Stimulated activated CD4-positive, alpha-beta T cell treated with anti-CD3 and anti-CD28 coated beads, Interleukin-15, amount 100 ng/mL, for 24 hours (primary cell): ENCODE results near the gene TBC1D1.
"Not testable (repeated sequence)": the region's sequence is repeated elsewhere in the genome, so short reads cannot be mapped to it uniquely, and the experiment has no call there.

Experiments
- DNase-seq: peaks from one replicate; pipeline ENCODE4 v3.0.0-alpha.2; 2020

Gene TBC1D1

DNA sequence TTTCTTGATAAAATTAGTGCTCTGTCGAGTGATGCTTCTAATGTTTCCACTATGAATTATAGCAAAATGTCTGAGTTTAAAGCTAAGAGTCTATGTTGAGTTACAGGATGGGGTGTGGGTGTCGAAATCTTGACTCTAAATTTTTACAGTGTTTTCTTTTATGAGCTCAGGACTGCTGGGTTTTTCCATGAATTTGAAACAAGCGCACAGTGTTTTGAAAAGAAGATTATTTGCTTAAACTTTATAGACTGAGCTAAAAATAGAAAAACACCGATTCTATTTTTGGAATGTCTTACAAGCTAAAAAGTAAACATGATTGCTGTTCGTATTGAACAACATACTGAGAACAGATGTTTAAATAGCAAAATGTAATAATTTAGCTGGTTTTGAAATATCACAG is 76.9 kb downstream of the TBC1D1 start:
- no peak for DNase-seq

DNA sequence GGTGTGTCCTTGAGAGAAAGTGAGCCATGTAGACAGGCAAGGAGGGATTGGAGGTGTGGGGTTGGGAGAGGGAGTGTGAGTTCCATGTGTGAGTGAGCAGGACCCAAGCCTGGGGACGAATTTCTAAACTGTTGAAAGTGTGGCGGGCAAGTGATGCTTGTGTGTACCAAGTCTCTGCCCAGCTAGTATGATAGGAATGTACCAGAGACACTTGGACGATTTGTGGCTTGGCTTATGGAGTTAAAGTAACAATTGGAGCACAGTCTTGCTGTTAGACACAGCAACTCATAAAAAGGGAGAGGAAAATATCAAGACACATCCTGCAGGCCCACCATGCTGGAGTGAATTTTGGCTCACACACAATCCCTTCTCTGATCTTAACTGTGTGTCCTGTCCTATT is 77.9 kb downstream of the TBC1D1 start:
- DNase-seq = no peak

DNA sequence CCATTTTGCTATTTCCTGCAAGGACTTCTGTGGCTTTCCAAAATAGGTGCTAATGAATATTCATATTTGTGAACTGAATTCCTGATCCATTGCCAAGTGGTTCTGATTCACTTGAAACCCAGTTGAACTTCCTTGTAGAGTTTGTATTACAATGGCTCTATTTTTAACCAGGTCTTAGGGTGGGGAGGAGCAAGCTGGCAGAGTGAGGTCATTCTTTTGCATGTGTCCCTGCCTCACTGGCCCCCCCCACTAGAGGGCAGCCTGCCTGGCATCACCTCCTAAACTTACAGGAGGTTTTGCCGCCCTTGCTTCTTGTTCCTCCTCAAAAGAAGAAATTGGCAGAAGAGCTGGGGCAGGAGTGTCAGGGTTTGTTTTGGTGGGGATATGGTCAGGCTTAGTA is 79.8 kb downstream of the TBC1D1 start:
- DNase-seq = peak; percentile 76

DNA sequence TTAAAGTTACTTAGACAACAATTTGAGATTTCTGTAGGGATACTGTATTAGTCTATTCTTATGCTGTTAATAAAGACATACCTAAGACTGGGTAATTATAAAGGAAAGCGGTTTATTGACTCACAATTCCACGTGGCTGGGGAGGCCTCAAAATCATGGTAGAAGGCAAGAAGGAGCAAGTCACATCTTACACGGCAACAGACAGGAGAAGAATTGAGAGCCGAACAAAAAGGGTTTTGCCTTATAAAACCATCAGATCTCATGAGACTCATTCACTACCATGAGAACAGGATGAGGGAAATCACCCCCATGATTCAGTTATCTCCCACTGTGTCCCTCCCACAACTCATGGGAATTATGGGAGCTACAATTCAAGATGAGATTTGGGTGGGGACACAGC is 80.3 kb downstream of the TBC1D1 start:
- DNase-seq = no peak

DNA sequence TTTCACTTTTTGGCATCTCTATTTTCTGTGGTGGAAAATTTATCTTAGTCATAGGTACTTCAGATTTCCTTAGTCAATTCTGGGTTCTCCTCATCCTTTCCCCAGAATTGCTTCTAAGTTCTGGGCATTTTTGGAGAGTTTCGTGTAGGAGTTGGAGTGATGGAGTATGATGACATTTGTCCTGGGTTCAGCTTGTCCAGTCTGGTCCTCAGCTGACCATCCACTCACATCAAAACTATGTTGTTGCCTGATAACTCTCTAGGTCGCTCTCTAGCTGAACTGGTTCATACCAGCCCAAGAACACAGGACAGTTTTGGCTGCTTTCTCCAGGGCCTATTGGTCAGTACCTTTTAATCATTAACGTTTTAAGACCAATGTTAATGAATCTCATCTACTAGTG is 82.6 kb downstream of the TBC1D1 start:
- no peak for DNase-seq

DNA sequence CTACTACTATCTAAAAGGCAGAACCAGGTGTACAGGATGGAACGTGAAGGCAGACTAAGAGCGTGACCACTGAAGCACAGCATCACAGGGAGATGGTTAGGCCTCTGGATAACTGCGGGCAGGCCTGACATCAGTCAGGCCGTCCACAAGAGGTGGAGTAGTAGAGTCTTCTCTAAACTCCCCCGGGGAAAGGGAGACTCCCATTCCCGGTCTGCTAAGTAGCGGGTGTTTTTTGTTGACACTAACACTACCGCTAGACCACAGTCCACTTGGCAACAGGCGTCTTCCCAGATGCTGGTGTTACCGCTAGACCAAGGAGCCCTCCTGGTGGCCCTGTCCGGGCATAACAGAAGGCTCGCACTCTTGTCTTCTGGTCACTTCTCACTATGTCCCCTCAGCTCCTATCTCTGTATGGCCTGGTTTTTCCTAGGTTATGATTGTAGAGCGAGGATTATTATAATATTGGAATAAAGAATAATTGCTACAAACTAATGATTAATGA is 84.5 kb downstream of the TBC1D1 start:
- not testable (repeated sequence) for DNase-seq

DNA sequence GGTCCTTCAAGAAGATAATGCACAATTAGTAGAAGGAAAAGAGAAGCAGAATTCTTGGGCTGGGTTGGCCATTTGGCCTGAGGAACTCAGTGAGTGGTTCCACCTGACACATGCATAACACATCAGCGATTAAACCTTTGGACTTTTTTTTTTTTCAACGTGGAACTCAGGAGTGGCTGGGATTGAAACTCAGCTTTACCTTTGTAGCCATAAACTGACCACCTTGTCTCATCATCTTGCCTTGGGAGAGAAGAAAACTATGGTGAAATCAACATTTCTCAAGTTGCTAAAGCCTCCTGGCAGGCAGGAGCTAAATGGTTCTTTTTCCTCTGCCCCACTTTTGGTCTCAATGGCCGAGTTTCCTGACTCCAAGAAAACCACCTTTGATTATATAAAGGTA is 85.6 kb downstream of the TBC1D1 start:
- DNase-seq = no peak

DNA sequence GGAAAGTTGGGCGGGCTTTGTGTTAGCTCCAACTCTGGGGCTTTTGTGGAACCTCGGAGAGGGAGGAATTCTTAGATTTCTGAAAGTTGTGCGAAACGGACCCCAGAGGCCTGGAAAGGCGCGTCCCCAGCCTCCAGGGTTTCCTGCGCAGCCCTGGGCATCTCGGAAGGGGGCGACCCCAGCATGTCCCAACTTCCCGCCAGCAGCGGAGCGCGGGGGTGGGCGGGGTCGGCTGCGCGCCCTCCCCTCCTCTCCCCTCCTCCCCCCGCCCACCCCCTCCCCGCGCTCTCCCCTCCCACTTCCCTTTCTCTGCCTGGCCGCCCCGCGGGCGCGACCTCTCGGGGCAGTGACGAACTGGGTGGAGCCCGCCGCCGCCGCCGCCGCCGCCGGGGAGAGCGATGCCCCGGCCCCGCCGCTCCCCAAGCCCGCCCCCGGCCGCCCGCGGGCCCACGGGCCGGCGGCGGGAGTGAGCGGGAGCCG is 86.1 kb downstream of the TBC1D1 start:
- DNase-seq = peak; percentile 87

DNA sequence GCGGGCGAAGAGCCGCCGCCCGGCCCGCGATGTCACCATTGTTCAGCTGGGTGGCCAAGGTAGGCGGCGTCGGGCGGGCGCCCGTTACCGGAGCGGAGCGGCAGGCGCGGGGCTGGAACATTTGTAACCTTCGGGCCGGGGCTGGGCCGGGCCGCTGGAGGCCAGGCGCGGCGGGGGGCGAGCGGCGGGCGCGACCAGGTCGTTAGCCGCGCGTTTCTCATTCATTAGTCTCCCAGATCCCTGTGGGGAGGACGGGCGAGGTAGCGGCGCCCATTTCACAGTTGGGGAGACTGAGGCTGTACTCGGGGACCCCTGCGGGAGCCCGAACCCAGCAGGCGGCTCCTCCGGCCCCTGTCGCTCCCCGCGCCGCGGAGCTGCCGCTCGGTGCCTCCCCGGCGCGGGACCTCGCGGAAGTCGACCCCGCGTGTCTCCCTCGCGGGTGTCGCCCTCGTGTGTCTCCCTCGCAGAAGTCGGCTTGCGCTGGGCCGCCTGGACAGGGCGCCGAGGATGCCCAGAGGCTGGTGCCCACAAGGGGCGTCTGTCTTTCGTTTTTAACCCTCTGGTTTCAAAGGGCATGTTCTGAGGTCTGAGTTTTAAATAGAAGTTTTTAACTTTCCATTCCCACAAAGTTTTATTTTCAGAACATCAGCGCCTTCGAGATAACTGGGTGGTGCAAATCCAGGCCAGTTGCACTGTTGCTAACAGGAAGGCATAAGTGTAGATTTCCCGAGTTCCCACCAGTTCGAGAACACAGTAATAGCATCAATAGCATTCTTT is 86.8 kb downstream of the TBC1D1 start:
- peak; percentile 76 for DNase-seq

DNA sequence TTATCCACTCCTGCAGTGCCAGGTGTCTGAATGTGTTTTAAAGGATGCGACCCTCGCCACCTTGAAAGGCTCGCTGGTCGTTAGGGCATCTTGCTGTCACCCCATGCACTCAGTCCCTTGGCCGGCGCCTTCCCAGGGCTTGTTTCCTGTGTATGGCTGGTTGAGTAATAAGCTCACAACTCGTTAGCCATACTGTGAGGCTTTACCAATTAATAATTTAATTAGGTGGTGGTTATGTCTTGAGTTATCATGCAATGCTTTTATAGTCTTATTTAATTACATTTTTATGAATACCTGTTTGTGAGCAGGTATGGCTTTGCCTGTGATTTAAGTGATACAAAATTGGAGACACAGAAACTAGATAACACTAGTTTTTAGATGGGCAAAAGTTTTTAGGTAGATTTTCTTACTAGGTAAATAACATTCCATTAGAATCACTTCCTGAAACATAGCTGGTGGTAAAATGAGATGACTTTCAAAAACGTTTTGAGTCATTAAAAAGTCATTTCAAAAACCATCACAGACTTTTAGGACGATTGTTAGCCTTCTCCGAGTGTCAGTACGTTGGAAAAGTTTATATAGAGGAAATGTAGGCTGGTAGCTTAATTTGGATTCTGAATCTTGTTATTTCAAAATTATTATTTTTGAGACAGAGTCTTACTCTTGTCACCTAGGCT is 87.5 kb downstream of the TBC1D1 start:
- DNase-seq = peak; percentile 57

DNA sequence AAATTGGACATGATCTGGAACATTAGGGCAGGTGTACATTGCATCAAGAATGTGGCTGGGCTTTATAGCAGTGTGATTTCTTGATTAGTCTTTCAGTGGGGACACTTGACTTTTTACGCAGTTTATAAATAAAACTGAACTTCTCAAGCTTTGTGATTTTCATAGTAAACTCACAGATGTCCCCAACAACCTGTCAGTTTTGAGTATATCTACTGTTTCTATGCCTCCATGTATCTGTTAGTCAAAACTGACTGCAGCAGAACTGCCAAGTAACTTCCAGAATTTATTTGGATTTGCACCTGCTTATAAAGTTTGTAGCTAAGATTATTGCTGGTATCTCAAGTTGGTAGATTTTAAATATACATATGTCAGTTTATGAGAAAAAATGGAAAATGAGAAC is 89.4 kb downstream of the TBC1D1 start:
- no peak for DNase-seq

DNA sequence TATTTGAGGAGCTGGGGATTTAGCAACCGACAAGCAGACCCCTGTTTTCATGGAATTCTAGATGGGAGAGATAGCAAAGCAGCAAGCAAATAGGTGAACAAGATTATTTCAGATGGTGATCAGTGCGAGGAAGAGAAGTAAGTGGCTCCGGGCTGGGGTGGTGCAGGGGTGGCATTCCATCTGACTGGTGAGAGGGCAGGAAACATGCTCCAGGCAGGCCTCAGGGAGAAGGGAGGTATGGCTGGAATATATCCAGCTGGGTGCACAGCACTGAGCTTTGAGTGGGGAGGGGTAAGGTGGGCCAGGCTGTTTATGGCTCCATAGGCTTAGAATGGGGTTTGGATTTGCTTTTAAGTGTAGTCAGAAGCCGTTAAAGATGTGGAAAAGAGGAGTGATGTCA is 90.5 kb downstream of the TBC1D1 start:
- DNase-seq = no peak

DNA sequence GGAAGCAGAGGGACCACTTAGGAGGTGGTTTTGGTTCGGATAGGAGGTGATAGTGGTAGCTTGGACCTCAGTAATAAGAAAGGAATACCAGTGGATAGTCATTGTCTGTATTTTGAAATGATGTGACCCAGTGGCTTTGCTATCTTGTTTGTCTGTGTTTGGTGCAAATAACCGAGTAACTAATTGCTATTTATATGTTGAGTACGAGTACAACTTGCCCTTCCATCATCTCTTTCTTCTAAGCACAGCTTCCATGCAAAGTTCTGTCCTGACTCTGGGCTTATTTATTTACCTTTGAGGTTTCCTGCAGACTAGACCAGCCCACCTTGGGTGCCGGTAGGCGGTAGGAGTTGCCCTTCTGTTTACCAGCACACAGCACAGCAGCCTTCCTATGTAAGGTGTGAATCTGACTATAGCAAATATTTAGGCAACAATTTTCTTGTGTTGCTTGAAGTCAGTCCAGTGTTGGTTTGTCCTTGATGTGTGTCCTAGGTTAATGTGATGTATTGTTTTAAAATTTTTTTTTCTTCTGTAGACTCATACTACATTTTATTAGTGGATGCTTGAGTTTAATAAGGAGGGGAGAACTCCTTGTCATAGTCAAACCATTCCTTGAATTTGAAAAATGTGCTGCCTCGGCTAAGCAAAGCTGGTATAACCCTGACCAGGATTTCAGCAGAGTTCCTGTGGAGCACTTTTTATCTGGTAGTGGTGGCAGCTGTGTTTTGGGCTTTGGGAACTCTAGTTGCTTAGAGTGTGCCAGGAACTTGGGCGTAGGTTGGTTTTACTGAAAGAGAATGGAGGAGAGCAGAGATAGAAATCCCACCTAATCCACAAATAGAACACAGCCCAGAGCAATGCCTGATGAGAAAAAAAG is 91.2 kb downstream of the TBC1D1 start:
- DNase-seq = no peak

DNA sequence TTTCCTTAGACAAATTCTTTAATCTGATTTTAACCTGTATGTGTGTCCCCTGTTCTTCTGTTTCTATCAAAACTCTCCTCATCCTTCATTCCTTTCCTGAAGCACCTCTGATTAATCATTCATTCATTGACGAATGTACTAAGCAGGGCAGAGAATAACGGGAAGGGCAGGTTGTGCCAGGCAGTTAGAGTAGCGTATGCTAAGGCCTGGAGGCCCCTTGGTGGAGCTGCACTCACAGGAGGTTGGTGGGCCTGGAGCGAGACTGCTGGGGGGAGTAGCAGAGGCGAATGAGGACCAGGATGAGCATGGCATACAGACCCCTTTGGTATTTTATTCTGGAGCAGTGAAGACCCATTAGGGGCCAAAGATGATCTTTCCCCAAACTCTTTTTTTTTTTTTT is 91.9 kb downstream of the TBC1D1 start:
- no peak for DNase-seq

DNA sequence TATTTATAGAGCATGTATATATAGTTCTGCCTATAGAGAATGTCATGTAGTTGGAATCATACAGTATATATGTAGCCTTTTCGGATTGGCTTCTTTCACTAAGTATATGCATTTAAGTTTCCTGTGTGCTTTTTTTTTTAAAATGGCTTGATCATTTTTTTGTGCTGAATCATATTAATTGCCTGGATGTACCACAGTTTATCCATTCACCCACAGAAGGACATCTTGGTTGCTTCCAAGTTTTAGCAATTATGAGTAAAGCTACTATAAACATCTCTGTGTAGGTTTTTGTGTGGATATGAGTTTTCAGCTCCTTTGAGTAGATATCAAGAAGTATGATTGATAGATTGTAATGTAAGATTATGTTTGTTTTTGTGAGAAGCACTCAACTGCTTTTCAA is 93.1 kb downstream of the TBC1D1 start:
- no peak for DNase-seq

DNA sequence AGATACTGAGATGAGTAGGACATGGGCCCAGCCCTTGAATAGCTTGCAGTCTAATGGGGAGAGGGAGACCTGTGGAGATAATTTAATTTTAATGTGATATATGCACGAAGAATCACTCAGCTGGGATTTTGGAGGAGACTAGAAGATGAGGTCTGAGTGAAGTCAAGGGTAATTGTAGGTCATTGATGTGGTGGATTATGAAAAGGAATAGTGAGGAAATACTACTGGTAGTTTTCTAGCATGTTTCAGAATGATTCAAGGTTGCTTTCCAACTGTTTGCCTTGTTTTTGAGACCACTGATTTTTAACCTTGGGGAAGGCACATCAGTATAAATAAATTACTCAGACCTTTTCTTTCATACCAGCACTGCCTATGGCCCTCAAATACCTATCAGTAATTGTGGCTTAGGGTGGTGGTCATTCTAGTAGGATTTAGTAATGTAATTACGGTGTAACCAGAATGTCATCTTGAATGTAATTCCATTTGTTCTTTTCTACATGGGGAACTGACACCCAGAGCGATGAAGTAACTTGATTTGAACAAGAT is 94.9 kb downstream of the TBC1D1 start:
- DNase-seq = no peak

DNA sequence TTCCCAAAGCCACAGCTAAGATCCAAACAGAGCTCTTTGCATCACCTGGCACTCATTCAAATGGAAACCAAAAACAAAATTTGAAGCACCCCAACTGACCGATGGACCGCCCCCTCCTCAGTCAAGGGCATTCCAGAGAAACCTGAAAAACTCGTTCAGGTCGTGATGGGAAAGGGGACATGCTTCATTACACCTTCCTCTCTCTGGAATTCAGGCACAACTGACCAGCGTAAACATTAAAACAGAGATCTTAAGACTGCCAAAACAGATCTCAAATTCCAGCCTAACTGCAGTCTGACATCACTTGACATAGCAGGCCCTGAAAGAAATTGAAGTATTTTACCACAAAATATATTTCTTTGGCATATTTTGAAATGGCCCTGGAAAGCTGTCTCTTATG is 97.8 kb downstream of the TBC1D1 start:
- DNase-seq = no peak

DNA sequence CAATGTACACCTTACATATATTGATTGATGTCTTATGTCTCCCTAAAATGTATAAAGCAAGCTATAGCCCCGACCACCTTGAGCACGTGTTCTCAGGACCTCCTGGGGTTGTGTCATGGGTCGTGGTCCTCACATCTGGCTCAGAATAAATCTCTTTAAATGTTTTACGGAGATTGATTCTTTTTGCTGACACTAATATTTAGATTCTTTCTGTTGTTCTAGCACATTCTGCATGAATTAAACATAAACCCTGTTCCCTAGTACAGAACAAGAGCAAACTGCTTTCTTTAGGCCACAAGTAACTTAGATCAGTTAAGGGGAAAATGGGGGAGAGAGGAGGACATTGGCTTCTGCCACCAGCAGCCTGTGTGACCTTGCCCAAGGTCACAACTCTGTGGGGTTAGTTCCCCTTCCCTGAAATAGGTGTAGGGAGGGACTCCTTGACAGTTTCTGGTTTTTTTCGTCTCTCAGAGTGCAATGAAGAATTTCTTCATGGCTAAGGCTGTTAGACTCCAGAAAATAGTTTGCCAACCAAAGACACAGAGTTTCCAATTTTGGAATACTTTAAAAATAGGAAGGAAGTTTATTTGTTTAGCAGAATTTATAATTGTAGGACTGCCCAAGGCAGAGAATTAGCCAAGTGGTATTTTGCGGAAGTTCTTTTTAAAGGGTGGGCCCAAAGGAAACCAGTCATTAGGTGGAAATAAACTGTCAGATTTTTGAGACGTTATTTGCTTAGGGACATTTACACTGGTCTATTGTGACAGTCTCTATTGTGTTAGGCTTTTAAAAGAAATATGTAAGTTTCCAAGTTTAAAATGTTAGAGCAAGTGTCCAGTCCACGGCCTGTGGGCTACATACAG is 98.7 kb downstream of the TBC1D1 start:
- no peak for DNase-seq

DNA sequence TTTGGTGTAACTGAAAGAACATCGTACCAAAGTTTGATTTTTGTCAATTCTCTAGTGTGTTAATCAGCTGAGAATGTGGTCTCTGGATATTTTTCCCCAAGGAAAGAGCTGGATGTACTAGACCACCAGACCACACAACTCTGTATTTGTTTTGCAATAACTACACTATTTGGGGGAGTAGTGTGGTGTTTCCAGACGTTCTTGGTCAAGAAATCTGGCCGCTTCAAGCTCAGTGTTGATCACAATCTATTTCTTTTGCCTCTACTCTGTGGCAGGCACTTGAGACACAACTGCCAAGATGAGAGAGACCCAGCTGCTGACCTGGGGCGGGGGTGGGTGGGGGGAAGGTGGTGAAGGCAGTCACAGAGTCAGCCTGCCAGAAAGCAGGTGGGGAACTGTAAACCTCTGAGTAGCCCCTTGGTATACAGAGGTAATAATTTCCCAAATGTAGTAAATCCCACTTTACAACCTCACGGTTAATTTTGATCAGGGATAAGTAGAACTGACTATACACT is 99.9 kb downstream of the TBC1D1 start:
- no peak for DNase-seq

DNA sequence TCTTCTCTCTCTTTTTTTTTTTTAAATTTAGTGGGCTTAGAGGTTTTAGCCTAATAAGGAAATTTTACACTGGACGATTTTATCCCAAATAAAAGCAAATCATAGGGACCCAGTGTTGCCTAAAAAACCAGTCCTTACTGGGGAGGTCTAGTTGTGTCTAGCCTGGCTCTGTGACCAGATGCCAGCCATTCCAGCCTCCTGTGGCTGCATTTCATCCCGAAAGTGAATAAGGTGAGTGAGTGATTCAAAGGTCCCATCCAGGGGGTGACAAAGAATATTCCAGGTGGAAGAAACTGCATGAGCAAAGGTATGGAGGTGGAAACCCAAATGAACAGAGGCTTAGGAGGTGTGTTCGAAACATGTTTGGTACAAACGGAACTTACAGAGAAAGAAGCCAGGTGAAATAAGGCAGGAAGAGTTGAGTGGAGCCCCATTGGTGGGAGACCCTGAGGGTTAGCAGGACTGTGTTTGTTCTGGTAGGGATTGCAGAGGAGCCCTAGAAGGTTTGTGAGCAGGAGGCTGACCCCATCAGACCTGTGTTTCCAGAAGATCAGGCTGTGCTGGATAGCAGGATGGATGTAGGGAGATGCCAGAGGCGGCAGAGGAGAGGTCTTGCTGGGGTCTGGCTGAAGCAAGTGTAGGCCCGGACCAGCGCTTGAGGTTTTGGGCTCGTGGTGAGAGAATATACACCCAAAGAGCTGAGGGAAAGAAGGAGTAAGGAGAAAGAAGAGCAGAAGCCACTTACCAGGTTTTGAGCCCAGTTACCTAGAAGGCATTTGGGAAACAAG is 100.9 kb downstream of the TBC1D1 start:
- DNase-seq = no peak

DNA sequence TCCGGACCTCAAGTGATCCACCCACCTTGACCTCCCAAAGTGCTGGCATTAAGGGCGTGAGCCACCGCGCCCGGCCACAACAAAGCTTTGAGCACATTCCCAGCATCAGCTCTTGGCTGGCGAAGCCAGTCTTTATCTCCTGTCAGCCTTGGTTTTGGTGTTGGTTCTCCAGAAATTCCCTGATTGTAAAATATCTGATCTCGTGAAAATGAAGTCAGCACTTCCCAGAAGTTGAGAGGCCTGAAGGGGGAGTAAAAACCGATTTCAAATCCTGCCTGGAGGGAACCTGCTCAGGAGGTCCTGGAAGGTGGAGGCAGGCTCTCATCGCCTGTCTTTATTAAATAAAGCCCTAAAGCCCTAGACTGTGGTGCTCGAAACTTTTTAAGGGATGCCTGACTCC is 102.9 kb downstream of the TBC1D1 start:
- no peak for DNase-seq
